HepG2 (cell line): Measurements from ENCODE around the gene LRP10. TPM values are rescaled to one million over a fixed set of nuclear protein-coding genes. Genes with fewer than 3 reads are reported as not detected.
A peak's percentile ranks its signal among the peaks of the same experiment; 100 is the strongest.

Source experiments
- ARNT2 ChIP-seq: sonication (generic); formaldehyde crosslinking; IDR thresholded peaks from 2 replicates; pipeline ENCODE4 v1.8.0; 2022; ENCODE audit warnings: mild to moderate bottlenecking, low read depth, missing genetic modification reagents, moderate library complexity
- CREM ChIP-seq, 2 experiments: sonication (generic) in 1 of 2; formaldehyde crosslinking in 1 of 2; IDR thresholded peaks; 2 replicates each; pipeline versions ENCODE4 v1.4.0 to v1.6.1; 2016 to 2020; ENCODE audit warnings: antibody characterized with exemption in 1 of 2, mild to moderate bottlenecking in 1 of 2, missing genetic modification reagents in 1 of 2
- ELF4 ChIP-seq: sonication (generic); formaldehyde crosslinking; IDR thresholded peaks from 2 replicates; pipeline ENCODE4 v1.5.0; 2020; ENCODE audit warnings: missing genetic modification reagents, mild to moderate bottlenecking, moderate library complexity, borderline replicate concordance
- FOXP1 ChIP-seq, 2 experiments: fragments of 450-650 bp in 1 of 2; IDR thresholded peaks; 2 replicates each; pipeline ENCODE4 v1.6.1; 2017 to 2018; ENCODE audit warnings: antibody characterized with exemption in 1 of 2
- HIVEP1 ChIP-seq: sonication (generic); formaldehyde crosslinking; IDR thresholded peaks from 2 replicates; pipeline ENCODE4 v1.4.0; 2020; ENCODE audit warnings: mild to moderate bottlenecking, missing genetic modification reagents
- HNRNPUL1 ChIP-seq: fragments of 200-400 bp; formaldehyde crosslinking; IDR thresholded peaks from 2 replicates; pipeline ENCODE4 v1.6.1; 2017; ENCODE audit warnings: low read depth, mild to moderate bottlenecking, low read length, moderate library complexity
- JUN ChIP-seq: sonication (generic); formaldehyde crosslinking; IDR thresholded peaks from 2 replicates; pipeline ENCODE4 v1.4.0; 2020; ENCODE audit warnings: mild to moderate bottlenecking, missing genetic modification reagents
- NR2F1 ChIP-seq, 2 experiments: fragments of 450-650 bp in 1 of 2; formaldehyde crosslinking in 1 of 2; IDR thresholded peaks; 2 replicates each; pipeline versions ENCODE4 v1.5.0 to v1.6.1; 2016 to 2020; ENCODE audit warnings: mild to moderate bottlenecking in 1 of 2, missing compliant biosample characterization in 1 of 2, missing genetic modification reagents in 1 of 2, moderate library complexity in 1 of 2
- PAF1 ChIP-seq: IDR thresholded peaks from 2 replicates; pipeline ENCODE4 v1.6.1; 2016; ENCODE audit warnings: missing genetic modification reagents, missing compliant biosample characterization
- PCBP1 ChIP-seq: fragments of 200-400 bp; formaldehyde crosslinking; IDR thresholded peaks from 2 replicates; pipeline ENCODE4 v1.6.1; 2017; ENCODE audit warnings: mild to moderate bottlenecking, low read depth, low read length, borderline replicate concordance
- PHF5A ChIP-seq: IDR thresholded peaks from one replicate; pipeline ENCODE4 v1.6.1; 2018; ENCODE audit warnings: low read depth, missing genetic modification reagents; ENCODE audit not compliant: unreplicated experiment
- POLR2AphosphoS2 ChIP-seq: IDR thresholded peaks from 2 replicates; pipeline ENCODE4 v1.6.1; 2011; ENCODE audit warnings: low read depth, low read length, improper control_type of control experiment
- SP140L ChIP-seq: sonication (generic); formaldehyde crosslinking; IDR thresholded peaks from 2 replicates; pipeline ENCODE4 v1.4.0; 2020; ENCODE audit warnings: missing genetic modification reagents, borderline replicate concordance
- YEATS2 ChIP-seq: sonication (generic); formaldehyde crosslinking; IDR thresholded peaks from 2 replicates; pipeline ENCODE4 v1.4.0; 2020; ENCODE audit warnings: missing genetic modification reagents, borderline replicate concordance
- ZBTB7A ChIP-seq: sonication (generic); formaldehyde crosslinking; IDR thresholded peaks from 2 replicates; pipeline ENCODE4 v1.8.0; 2022; ENCODE audit warnings: mild to moderate bottlenecking, missing genetic modification reagents
- ZKSCAN8 ChIP-seq: IDR thresholded peaks from 2 replicates; pipeline ENCODE4 v1.6.1; 2016; ENCODE audit warnings: borderline replicate concordance, missing genetic modification reagents, missing compliant biosample characterization
- ZNF251 ChIP-seq: sonication (generic); formaldehyde crosslinking; IDR thresholded peaks from 2 replicates; pipeline ENCODE4 v1.9.0; 2021; ENCODE audit warnings: mild to moderate bottlenecking, missing genetic modification reagents
- ZNF30 ChIP-seq: sonication (generic); formaldehyde crosslinking; IDR thresholded peaks from 2 replicates; pipeline ENCODE4 v1.5.0; 2020; ENCODE audit warnings: mild to moderate bottlenecking, missing genetic modification reagents
- ZNF446 ChIP-seq: sonication (generic); formaldehyde crosslinking; IDR thresholded peaks from 2 replicates; pipeline ENCODE4 v1.5.0; 2020; ENCODE audit warnings: mild to moderate bottlenecking, missing genetic modification reagents
- ZNF766 ChIP-seq: sonication (generic); formaldehyde crosslinking; IDR thresholded peaks from 2 replicates; pipeline ENCODE4 v1.5.0; 2020; ENCODE audit warnings: missing genetic modification reagents, borderline replicate concordance
- polyA plus RNA-seq, 8 experiments: library from polyadenylated mRNA; depleted of rRNA in 3 of 8; stranded (reverse) in 7 of 8; unstranded in 1 of 8; fragments of >200 nt; fragmentation: Illumina TruSeq in 4 of 8; extraction: Trizol in 4 of 8; gene quantifications; 2 replicates each; pipeline versions ENCODE4 v1.2.1 to v1.2.3, GENCODE V29; 2011 to 2016; ENCODE audit warnings: low read depth in 4 of 8, missing spikeins in 1 of 8, mixed read lengths in 1 of 8; ENCODE audit not compliant: insufficient read depth in 1 of 8
- total RNA-seq, 5 experiments: library from RNA; depleted of rRNA; stranded (reverse); fragments of >200 nt; fragmentation: Illumina TruSeq; extraction: Trizol; gene quantifications; 2 replicates each; pipeline ENCODE4 v1.2.3, GENCODE V29; 2016; ENCODE audit warnings: low read depth in 1 of 5
- TF ChIP-seq, protein P1 (sequence below): sonication (generic); formaldehyde crosslinking; IDR thresholded peaks from 2 replicates; pipeline ENCODE4 v1.4.0; 2020; ENCODE audit warnings: mild to moderate bottlenecking, missing genetic modification reagents
- TF ChIP-seq, protein P2 (sequence below): sonication (generic); formaldehyde crosslinking; IDR thresholded peaks from 2 replicates; pipeline ENCODE4 v1.4.0; 2020; ENCODE audit warnings: missing genetic modification reagents
- TF ChIP-seq, protein P3 (sequence below): sonication (generic); formaldehyde crosslinking; IDR thresholded peaks from 2 replicates; pipeline ENCODE4 v1.9.0; 2022; ENCODE audit warnings: missing genetic modification reagents, mild to moderate bottlenecking, borderline replicate concordance
- TF ChIP-seq, protein P4 (sequence below): IDR thresholded peaks from 2 replicates; pipeline ENCODE4 v1.6.1; 2012; ENCODE audit warnings: inconsistent platforms

Gene LRP10
- total and polyA plus RNA-seq, 2 of the 13 experiments (the other 11 are each of a cell fraction or from before 2014, with no cell fraction given), result 16.9 to 45.2 TPM

DNA sequence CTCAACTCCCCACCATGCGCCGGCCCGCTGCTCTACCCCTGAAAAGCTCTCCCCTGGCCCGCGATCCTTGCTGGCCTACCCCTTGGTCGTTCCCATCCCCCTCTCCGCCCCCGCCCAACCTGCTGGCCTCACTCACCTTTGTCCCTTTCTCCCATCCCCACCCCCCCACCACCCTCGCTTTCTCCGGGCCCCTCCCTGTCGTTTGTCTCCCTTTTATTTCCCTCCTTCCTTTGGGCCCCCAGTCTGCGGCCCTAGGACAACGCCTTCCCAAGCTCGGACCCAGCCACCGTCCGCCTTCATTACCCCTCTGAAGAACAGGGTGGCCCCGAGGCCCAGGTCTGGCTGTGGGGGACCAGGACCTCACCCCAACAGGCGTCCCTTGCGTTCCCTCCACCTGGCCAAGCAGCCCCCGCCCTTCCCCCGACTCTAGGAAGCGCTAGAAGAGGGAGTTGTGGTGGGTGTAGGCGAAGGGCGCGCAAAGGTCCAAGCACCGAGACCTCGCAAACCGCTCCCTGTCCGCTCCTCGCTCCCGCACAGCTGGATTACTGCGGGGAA lies 49.4 kb upstream of the LRP10 start (continued):
- TF ChIP-seq FOXP1 (IDR thresholded peaks at IDR 0.05) (no peak), FOXP1 (CRISPR knock-in tag; IDR thresholded peaks at IDR 0.05) (no peak), SP140L (CRISPR knock-in tag) (no peak), ZNF251 (CRISPR knock-in tag) (no peak), ZNF30 (CRISPR knock-in tag) (no peak), PCBP1 (peak; percentile 91), ZBTB7A (no peak), ZNF766 (CRISPR knock-in tag) (no peak), PHF5A (CRISPR knock-in tag) (no peak), ZNF446 (0 out of 2 replicates have a peak, but pooled peaks have one; percentile 53), ELF4 (CRISPR knock-in tag) (no peak), NR2F1 (CRISPR knock-in tag; IDR thresholded peaks at IDR 0.05) (no peak), HIVEP1 (CRISPR knock-in tag) (0 out of 2 replicates have a peak, but pooled peaks have one; percentile 29), ARNT2 (CRISPR knock-in tag) (no peak), YEATS2 (CRISPR knock-in tag) (no peak), CREM (IDR thresholded peaks at IDR 0.05) (no peak), CREM (CRISPR knock-in tag; IDR thresholded peaks at IDR 0.05) (no peak), ZKSCAN8 (CRISPR knock-in tag) (no peak), HNRNPUL1 (no peak), JUN (CRISPR knock-in tag) (no peak), POLR2AphosphoS2 (no peak), PAF1 (CRISPR knock-in tag) (no peak)
- TF ChIP-seq, protein P1, sequence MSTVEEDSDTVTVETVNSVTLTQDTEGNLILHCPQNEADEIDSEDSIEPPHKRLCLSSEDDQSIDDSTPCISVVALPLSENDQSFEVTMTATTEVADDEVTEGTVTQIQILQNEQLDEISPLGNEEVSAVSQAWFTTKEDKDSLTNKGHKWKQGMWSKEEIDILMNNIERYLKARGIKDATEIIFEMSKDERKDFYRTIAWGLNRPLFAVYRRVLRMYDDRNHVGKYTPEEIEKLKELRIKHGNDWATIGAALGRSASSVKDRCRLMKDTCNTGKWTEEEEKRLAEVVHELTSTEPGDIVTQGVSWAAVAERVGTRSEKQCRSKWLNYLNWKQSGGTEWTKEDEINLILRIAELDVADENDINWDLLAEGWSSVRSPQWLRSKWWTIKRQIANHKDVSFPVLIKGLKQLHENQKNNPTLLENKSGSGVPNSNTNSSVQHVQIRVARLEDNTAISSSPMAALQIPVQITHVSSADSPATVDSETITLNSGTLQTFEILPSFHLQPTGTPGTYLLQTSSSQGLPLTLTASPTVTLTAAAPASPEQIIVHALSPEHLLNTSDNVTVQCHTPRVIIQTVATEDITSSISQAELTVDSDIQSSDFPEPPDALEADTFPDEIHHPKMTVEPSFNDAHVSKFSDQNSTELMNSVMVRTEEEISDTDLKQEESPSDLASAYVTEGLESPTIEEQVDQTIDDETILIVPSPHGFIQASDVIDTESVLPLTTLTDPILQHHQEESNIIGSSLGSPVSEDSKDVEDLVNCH, result no peak
- TF ChIP-seq, protein P2, sequence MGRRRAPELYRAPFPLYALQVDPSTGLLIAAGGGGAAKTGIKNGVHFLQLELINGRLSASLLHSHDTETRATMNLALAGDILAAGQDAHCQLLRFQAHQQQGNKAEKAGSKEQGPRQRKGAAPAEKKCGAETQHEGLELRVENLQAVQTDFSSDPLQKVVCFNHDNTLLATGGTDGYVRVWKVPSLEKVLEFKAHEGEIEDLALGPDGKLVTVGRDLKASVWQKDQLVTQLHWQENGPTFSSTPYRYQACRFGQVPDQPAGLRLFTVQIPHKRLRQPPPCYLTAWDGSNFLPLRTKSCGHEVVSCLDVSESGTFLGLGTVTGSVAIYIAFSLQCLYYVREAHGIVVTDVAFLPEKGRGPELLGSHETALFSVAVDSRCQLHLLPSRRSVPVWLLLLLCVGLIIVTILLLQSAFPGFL (CRISPR knock-in tag), result no peak
- TF ChIP-seq, protein P3, sequence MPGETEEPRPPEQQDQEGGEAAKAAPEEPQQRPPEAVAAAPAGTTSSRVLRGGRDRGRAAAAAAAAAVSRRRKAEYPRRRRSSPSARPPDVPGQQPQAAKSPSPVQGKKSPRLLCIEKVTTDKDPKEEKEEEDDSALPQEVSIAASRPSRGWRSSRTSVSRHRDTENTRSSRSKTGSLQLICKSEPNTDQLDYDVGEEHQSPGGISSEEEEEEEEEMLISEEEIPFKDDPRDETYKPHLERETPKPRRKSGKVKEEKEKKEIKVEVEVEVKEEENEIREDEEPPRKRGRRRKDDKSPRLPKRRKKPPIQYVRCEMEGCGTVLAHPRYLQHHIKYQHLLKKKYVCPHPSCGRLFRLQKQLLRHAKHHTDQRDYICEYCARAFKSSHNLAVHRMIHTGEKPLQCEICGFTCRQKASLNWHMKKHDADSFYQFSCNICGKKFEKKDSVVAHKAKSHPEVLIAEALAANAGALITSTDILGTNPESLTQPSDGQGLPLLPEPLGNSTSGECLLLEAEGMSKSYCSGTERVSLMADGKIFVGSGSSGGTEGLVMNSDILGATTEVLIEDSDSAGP (CRISPR knock-in tag), result peak; percentile 27; the same call in 1 of the 2 replicates
- TF ChIP-seq, protein P4, sequence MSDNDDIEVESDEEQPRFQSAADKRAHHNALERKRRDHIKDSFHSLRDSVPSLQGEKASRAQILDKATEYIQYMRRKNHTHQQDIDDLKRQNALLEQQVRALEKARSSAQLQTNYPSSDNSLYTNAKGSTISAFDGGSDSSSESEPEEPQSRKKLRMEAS, result no peak
